Measurements from ENCODE around the gene SPECC1L.

GRCh38 chr22:24445481-24446259, 175.0 kb downstream of the SPECC1L start:
- TF ChIP-seq EZH2 (IDR thresholded peaks at IDR 0.05; ENCODE audit: insufficient read depth, poor library complexity, severe bottlenecking) (no peak), EZH2phosphoT487 (IDR thresholded peaks at IDR 0.05; ENCODE audit: insufficient read depth, low read depth) (no peak)

Measured in GM23248 (cell line).